Inflammatory macrophage treated with lipopolysaccharide for 1 hour (primary cell): Measurements from ENCODE around the gene ENTPD8.
A peak's percentile ranks its signal among the peaks of the same experiment; 100 is the strongest.

ENCODE experiments used
- DNase-seq, 2 donors: peaks; one replicate each; pipeline ENCODE4 v3.0.0-alpha.2; 2020 to 2022

Gene ENTPD8

DNA sequence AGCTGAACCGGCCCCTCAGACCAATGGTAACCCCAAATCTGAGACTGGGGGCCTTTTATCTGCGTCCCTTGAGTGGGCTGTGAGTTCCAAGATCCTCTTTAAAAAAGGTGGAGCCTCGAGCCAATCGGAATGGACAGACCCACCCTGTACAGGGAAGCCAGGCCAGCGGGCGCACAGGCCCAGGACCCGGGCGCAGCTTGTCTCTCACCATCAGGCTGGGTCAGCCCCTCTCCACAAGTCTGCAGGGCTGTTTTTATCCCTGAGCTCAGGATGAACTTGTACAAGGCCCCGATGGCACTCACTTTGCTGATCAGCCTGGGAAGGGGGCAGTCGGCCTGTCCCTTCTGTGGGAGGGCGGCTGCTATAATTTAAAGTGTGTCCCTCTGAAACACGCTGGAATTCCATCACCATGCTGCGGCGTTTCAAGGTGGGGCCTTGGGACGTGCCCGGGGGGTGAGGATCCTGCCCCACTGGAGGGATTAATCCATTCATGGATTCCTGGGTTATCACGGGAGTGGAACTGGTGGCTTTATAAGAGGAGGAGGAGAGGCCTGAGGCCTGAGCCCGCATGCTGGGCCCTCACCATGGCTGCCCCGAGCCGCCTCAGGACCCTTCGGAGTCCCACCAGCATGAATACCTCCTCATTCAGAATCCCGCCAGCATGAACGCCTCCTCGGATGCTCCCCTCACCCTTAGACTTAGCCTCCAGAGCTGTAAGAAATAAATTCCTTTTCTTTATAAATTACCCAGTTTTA lies 32.3 kb downstream of the ENTPD8 start:
- DNase-seq: no peak

DNA sequence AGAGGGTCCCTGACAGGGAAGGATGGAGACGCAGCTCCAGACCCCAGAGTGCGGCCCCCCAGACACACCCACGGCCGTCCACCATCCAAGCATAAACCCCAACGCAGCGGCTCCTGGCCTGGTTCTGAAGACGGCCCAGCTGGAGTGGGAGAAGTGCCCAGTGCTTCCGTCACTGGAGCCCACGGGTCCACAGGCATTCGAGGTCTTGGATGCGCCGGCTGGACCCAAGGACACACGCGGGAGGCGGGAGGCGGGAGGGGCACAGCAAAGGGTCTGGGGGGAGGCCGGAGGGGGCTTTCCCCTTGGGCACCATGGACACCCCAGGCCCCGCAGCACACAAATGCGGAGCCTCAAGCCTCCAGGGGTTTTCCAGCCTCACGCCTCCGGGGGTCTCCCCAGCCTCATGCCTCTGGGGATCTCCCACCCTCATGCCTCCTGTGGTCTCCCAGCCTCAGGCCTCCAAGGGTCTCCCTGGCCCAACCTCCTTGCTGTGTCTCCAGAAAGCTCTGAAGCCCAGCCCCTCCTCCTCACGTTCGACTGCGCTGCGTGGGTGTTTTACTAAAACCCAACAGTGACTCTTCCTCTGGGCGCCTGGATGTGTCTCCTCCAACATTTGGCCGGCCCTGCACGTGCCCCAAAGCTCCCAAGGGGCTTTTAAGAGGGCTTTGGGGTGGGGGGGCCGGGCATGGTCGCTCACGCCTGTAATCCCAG lies 33.4 kb downstream of the ENTPD8 start:
- DNase-seq: no peak

DNA sequence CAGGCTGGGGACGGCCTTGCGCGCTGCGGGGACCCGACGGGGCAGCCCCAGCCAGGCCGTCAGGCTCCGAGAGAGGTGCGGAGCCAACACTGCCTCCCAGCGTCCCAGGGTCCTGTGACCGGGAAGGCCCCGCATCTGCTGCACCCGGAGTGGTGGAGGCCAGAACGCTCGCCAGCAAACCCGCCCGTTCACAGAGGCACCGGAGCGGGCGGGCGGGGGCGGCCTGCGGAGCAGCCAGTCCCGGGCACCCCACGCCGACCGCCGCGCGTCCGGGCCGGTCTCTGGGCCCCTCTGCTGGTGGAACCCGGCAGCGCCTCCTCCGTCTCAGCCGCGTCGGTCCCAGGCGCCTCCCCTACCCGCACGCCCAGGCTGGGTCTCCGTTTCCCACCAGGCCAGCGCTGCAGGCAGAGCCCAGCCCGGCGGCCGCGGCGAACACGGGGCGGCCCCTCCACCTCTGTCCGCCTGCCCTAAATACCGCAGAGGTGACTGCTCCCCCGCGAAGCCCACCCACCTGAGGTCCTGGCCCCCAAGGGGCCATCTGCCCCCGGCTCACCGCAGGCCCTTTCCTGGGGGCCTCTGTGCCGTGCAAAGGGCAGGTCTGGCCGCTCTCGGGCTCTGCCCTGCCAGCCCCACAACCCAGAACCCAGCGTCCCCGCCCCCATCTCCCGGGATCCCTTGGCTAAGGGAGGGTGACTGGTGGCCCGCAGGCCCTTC lies 34.1 kb downstream of the ENTPD8 start:
- peak; percentile 33 to 67 for DNase-seq

DNA sequence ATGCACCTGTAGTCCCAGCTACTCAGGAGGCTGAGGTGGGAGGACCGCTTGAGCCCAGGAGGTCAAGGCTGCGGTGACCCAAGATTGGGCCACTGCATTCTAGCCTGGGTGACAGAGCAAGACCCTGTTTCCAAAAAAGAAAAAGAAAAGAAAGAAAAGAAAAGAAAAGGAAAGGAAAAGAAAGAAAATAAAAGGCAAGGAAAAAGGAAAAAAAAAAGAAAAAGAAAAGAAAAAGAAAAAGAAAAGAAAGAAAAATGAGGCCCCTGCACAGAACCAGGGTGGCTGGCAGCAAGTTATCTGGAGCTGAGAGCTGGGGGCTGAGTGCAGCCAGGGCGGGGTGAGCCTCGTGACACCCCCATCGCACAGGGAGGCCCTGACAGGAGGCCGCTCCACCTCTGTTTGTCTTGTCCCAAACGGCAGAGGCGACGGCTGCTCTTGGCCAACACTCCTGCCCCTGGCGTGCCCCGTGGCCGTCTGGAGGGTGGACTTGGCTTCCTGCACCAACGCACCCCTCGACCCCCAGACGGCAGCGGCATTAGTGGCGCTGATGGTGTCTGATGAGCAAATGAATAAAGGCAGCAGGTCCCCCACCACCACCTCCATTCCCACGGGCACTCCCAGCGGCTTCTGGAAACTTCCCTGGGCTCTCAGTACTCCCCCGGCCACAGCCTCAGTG lies 34.9 kb downstream of the ENTPD8 start:
- no peak for DNase-seq

GRCh38 chr9:137405677-137406081 lies 35.5 kb downstream of the ENTPD8 start:
- no peak for DNase-seq

DNA sequence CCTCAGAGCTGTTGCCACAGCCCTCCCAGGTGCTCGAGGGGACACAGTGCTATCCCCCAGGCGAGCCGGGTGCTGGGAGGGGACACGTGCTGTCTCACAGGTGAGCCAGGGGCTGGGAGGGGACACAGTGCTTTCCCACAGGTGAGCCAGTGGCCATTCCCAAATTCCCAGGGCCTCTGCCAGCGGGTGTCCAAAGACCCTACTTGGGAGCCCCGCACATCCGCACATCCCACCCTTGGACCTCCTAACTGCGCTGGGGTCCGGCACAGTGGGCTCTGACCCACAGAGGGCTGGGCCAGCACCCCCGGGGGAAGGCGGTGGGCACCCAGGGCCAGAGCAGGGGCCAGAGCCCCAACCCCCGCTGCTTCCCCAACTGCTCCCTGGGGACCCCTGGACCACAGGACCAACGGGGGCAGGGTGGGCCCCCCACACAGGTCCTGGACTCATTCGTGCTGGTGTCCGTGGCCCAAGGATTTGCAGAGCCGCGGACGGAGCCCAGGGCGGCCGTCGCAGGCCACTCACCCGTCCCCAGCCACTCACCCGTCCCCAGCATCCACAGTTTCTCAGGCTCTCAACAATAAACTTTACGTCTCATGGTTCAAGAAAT lies 36.1 kb downstream of the ENTPD8 start:
- no peak for DNase-seq

DNA sequence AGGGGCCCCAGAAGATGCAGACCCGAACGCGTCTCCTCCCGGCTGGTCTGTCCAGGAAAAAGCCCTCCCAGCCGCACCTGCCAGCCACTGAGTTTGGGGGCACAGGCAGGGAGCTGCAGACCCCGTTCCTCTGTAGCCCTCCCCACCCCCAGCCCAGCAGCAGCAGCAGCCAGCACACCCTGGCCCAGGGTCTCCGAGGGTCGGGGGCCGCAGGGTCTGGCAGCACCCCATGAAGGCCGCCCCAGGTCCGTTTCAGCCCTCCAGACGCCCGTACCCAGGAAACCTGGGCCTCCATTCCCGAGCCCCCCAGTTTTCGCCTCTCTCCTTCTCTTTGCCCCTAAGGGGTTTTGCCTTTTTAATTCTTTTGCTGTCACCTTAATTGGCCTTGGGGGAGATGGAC lies 37.9 kb downstream of the ENTPD8 start:
- DNase-seq: no peak

DNA sequence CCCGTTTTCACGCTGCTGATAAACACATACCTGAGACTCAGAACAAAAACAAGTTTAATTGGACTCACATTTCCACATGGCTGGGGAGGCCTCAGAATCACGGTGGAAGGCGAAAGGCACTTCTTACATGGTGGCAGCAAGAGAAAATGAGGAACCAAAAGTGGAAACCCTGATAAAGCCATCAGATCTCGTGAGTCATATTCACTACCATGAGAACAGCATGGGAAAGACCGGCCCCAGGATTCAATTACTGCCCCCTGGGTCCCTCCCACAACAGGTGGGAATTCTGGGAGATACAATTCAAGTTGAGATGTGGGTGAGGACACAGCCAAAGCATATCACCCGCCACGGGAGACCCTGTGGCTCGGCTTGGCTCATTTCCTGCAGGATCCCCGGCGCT lies 38.4 kb downstream of the ENTPD8 start:
- peak; percentile 34 to 38 for DNase-seq

DNA sequence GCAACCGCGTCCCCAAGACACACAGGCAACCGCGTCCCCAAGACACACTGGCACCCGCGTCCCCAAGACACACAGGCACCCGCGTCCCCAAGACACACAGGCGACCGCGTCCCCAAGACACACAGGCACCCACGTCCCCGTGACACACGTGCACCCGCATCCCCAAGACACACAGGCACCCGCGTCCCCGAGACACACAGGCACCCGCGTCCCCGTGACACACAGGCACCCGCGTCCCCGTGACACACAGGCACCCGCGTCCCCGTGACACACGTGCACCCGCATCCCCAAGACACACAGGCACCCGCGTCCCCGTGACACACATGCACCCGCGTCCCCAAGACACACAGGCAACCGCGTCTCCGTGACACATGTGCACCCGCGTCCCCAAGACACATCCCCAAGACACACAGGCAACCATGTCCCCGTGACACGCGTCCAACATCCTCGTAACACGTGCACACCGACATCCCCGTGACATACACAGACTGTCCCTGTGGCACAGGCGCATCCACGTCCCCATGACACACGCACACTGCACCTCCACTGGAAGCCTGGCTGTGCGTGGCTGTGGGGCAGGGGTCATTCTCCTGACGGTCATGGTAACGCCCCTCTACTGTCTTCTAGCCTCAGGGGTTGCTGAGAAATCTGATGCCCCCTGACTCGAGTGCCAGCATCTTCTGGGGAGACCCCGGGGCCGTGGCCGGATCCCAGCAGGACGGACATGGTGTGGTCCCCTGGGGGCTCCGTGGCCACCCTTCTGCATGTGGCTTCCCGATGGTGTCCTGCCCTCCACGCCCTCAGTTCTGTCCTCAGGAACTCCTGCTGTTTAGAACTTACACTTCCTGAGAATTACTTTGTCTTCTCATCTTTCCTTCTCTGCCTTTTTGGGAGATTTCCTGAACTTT lies 42.3 kb downstream of the ENTPD8 start:
- DNase-seq: no peak

- DNase-seq: no peak
These were observed 43.3 kb downstream of the ENTPD8 start for GRCh38 chr9:137397675-137398423.

DNA sequence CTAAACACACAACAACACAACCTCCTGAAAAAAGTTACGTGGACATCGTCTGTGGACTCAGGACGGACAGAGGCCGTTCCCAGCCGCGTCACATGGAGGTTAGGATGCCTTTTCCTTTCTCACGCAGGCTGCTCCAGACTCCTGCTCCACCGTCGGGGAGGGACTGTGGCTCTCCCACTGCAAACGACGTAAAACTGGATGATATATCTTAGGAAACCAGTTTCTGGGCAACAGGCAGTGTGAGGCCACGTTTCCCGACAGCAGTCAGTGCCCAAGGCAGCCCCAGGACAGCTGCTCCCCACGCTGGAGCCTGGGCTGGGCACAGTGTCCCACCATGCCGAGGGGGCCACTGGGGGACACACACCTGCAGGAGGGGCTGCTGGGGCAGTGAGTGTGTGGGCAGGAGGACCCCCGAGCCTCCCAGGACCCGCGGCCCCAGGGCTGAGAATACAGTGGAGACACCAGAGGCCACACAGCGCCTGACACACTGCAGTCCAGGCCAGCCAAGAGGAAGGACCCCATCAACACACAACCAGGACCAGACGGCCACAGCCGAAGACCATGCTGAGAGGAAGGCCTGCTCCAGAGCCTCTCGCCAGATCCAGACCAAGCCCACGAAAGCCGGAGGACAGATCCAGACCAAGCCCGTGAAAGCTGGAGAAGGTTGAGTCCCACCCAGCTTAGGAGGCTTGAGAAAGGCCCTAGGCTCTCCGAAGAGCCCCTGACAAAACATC lies 44.4 kb downstream of the ENTPD8 start:
- DNase-seq: no peak

- no peak for DNase-seq
These were observed 44.9 kb downstream of the ENTPD8 start for GRCh38 chr9:137396227-137396626.

DNA sequence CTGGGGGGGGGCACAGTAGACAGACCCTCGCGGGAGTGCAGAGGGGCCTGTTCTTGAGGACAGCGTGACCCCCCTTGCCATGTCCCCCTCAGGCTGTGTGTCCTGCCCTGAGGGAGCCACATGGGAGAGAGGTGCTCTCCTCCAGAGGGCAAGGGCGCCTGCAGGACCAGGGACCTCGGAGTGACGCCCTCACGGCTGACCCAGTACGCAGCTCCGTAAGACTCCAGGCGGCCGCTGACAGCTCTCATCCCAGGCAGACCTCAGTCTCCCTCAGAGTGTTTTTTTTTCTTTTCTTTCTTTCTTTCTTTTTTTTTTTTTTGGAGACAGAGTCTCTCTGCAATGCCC lies 45.5 kb downstream of the ENTPD8 start:
- DNase-seq: no peak

- no peak for DNase-seq
These were observed 46.1 kb downstream of the ENTPD8 start for GRCh38 chr9:137394866-137395665.

- no peak for DNase-seq
These were observed 47.7 kb downstream of the ENTPD8 start for GRCh38 chr9:137393176-137394150.

- no peak for DNase-seq
These were observed 48.7 kb downstream of the ENTPD8 start for GRCh38 chr9:137392232-137393007.

DNA sequence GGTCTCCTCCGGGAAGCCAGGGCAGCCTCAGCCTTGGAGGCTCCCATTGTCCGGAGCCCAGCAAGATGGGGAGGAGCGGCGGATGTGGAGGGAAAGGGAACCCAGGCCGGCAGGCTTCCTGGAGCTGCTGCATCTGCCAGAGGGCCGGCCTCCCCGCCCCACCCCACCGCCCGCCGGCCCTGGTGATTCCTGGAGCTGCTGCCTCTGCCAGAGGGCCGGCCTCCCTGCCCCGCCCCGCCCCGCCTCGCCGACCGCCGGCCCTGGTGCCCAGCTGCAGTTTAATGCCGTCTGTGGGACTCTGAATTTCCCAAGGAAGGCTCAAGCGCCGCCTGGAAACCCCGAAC lies 49.8 kb downstream of the ENTPD8 start:
- no peak for DNase-seq
